Endothelial cell of coronary artery (primary cell): Measurements from ENCODE around the gene AAMP. TPM values are rescaled to one million over a fixed set of nuclear protein-coding genes. Genes with fewer than 3 reads are reported as not detected.

Experiments used
- total RNA-seq: library from RNA; depleted of rRNA; stranded (reverse); fragments of >200 nt; gene quantifications from 2 replicates; pipeline ENCODE4 v1.2.3, GENCODE V29; 2014

Gene AAMP, protein sequence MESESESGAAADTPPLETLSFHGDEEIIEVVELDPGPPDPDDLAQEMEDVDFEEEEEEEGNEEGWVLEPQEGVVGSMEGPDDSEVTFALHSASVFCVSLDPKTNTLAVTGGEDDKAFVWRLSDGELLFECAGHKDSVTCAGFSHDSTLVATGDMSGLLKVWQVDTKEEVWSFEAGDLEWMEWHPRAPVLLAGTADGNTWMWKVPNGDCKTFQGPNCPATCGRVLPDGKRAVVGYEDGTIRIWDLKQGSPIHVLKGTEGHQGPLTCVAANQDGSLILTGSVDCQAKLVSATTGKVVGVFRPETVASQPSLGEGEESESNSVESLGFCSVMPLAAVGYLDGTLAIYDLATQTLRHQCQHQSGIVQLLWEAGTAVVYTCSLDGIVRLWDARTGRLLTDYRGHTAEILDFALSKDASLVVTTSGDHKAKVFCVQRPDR
- 145 and 146 TPM in 2 replicates for total RNA-seq

DNA sequence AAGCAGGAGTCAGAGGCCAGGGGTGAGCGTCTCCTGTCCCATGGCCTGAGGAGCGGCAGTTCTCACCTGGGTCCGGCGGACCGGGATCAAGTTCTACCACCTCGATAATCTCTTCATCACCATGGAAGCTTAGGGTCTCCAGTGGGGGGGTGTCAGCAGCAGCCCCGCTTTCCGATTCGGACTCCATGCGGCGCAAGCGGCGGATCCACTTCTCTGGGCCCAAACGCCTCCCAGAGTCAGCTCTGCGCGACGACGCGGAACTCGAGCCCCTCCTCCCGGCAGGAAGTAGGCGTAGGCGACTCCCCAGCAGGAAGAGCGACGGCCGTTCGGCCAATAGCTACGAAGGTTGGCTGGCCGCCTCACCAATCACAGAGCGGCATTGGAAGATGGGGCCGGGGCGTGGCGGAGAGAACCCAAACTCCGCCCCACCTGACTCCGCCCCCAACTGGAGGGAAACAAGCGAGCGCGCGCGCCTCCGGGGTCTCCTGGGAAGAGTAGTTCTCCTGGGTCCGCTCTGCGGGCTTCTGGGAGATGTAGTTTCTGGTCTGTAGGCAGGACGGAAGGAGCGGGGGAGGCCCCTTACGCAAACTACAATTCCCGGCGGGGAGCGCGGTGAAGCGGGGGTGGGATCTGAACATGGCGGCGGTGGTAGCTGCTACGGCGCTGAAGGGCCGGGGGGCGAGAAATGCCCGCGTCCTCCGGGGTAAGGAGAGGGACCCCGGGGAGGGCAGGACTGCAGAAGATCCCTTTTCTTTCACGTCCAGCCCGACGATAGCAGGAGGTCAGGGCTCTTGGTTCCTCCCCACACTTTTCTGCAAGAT, at the start of gene AAMP, which contains the start of gene PNKD:
TSS of gene AAMP (minus strand) at position 238 of the 821 bp plus-strand sequence. CDS start at position 187, 51 bp downstream.
TSS of gene PNKD (plus strand) at position 620 of the 821 bp plus-strand sequence. CDS start at position 637, 17 bp downstream.

GRCh38 chr2:218292048-218293014, 22.4 kb upstream of the AAMP start, which contains the start of gene TMBIM1:
TMBIM1 (minus strand) TSS chr2:218292503; CDS start chr2:218282141, 10,362 bp downstream.

GRCh38 chr2:218260742-218261422, 9.1 kb downstream of the AAMP start, which contains the start of gene GPBAR1:
GPBAR1 (plus strand) TSS chr2:218261015; CDS start chr2:218262725, 1,710 bp downstream.

GRCh38 chr2:218216674-218217359, 53.1 kb downstream of the AAMP start, which contains the start of gene ARPC2:
ARPC2 (plus strand) TSS chr2:218217189; CDS start chr2:218217471, 282 bp downstream.

Other genes with a start within 250 kb of the AAMP start
- gene RUFY4, start 200.9 kb downstream of the AAMP start, total RNA-seq: not detected in 2 replicates
- not detected in 2 replicates for gene CXCR2, start 144.1 kb downstream of the AAMP start, total RNA-seq
- gene CXCR1, start 103.2 kb downstream of the AAMP start, total RNA-seq: not detected in 2 replicates
- gene ARPC2, start 52.9 kb downstream of the AAMP start, total RNA-seq: 413 and 416 TPM in 2 replicates
- gene GPBAR1, start 9.1 kb downstream of the AAMP start, total RNA-seq: under 0.01 TPM in 1 of 2 replicates, not detected in the other
- gene PNKD, start 382 bp upstream of the AAMP start, total RNA-seq: 12.1 and 13.6 TPM in 2 replicates
- gene TMBIM1, start 22.4 kb upstream of the AAMP start, total RNA-seq: 118 and 151 TPM in 2 replicates
- not detected in 2 replicates for gene CATIP, start 86.7 kb upstream of the AAMP start, total RNA-seq
- gene SLC11A1, start 112.1 kb upstream of the AAMP start, total RNA-seq: under 0.01 and 0.19 TPM in 2 replicates
- gene CTDSP1, start 129.7 kb upstream of the AAMP start, total RNA-seq: 34.9 and 66.9 TPM in 2 replicates
- not detected in 2 replicates for gene VIL1, start 149.0 kb upstream of the AAMP start, total RNA-seq